Mononuclear cell (primary cell): ENCODE measurements around the gene NT5DC3. TPM values are rescaled to one million over a fixed set of nuclear protein-coding genes. Genes with fewer than 3 reads are reported as not detected.

ENCODE experiments used
- H3K27me3 ChIP-seq: 2 replicates; pipeline ENCODE4 v1.6.0; 2011; ENCODE audit warnings: low read length, control low read depth; ENCODE audit not compliant: insufficient read depth
- H3K4me1 ChIP-seq: 2 replicates; pipeline ENCODE4 v1.5.1; 2011; ENCODE audit warnings: mild to moderate bottlenecking, low read length, control low read depth; ENCODE audit not compliant: insufficient read depth
- H3K4me3 ChIP-seq: 2 replicates; pipeline ENCODE4 v1.5.1; 2011; ENCODE audit warnings: mild to moderate bottlenecking, low read length, moderate library complexity
- H3K9me3 ChIP-seq: 2 replicates; pipeline ENCODE4 v1.5.1; 2011; ENCODE audit warnings: low read depth, mild to moderate bottlenecking, control low read depth, low read length
- total RNA-seq: library from RNA; depleted of rRNA; stranded (reverse); fragments of >200 nt; gene quantifications from one replicate; pipeline ENCODE4 v1.2.3, GENCODE V29; 2012

Gene NT5DC3
- total RNA-seq, 1 donor, result 1.9 TPM

- H3K27me3 ChIP-seq, result no peaks in the 10 kb centered on the region
- no peaks in the 10 kb centered on the region for H3K9me3 ChIP-seq
- no peak overlapping the region for H3K4me3 ChIP-seq
- no peaks in the 10 kb centered on the region for H3K4me1 ChIP-seq
These were observed 92.2 kb downstream of the NT5DC3 start for GRCh38 chr12:103748875-103749274.

- Histone ChIP-seq H3K4me3 (no peak overlapping the region), H3K4me1 (no peaks in the 10 kb centered on the region), H3K9me3 (no peaks in the 10 kb centered on the region), H3K27me3 (no peaks in the 10 kb centered on the region)
These were observed 93.0 kb downstream of the NT5DC3 start for GRCh38 chr12:103748002-103748401.

GRCh38 chr12:103745962-103746361 lies 95.1 kb downstream of the NT5DC3 start:
- Histone ChIP-seq H3K4me3 (no peak overlapping the region), H3K27me3 (no peaks in the 10 kb centered on the region), H3K4me1 (no peaks in the 10 kb centered on the region), H3K9me3 (no peaks in the 10 kb centered on the region)

GRCh38 chr12:103743788-103744187 lies 97.2 kb downstream of the NT5DC3 start:
- no peak overlapping the region for H3K4me3 ChIP-seq
- H3K9me3 ChIP-seq, result no peaks in the 10 kb centered on the region
- no peaks in the 10 kb centered on the region for H3K4me1 ChIP-seq
- H3K27me3 ChIP-seq, result no peaks in the 10 kb centered on the region

- Histone ChIP-seq H3K4me3 (no peak overlapping the region), H3K27me3 (no peaks in the 10 kb centered on the region), H3K9me3 (no peaks in the 10 kb centered on the region), H3K4me1 (no peaks in the 10 kb centered on the region)
These were observed 98.6 kb downstream of the NT5DC3 start for GRCh38 chr12:103742349-103742932.

- Histone ChIP-seq H3K27me3 (no peaks in the 10 kb centered on the region), H3K4me1 (no peaks in the 10 kb centered on the region), H3K9me3 (no peaks in the 10 kb centered on the region), H3K4me3 (no peak overlapping the region)
These were observed 103.2 kb downstream of the NT5DC3 start for GRCh38 chr12:103737881-103738280.

GRCh38 chr12:103736572-103736971 lies 104.5 kb downstream of the NT5DC3 start:
- Histone ChIP-seq H3K4me3 (no peak overlapping the region), H3K4me1 (no peaks in the 10 kb centered on the region), H3K27me3 (no peaks in the 10 kb centered on the region), H3K9me3 (no peaks in the 10 kb centered on the region)

GRCh38 chr12:103735291-103735690 lies 105.7 kb downstream of the NT5DC3 start:
- H3K4me1 ChIP-seq, result no peaks in the 10 kb centered on the region
- no peaks in the 10 kb centered on the region for H3K9me3 ChIP-seq
- H3K4me3 ChIP-seq, result no peak overlapping the region
- H3K27me3 ChIP-seq, result no peaks in the 10 kb centered on the region

GRCh38 chr12:103734863-103735262 lies 106.2 kb downstream of the NT5DC3 start:
- Histone ChIP-seq H3K27me3 (no peaks in the 10 kb centered on the region), H3K9me3 (no peaks in the 10 kb centered on the region), H3K4me3 (no peak overlapping the region), H3K4me1 (no peaks in the 10 kb centered on the region)

GRCh38 chr12:103731539-103731938 lies 109.5 kb downstream of the NT5DC3 start:
- no peak overlapping the region for H3K4me3 ChIP-seq
- H3K4me1 ChIP-seq, result no peaks in the 10 kb centered on the region

GRCh38 chr12:103729499-103729898 lies 111.5 kb downstream of the NT5DC3 start:
- no peak overlapping the region for H3K4me3 ChIP-seq
- no peaks in the 10 kb centered on the region for H3K27me3 ChIP-seq
- no peaks in the 10 kb centered on the region for H3K9me3 ChIP-seq
- H3K4me1 ChIP-seq, result no peaks in the 10 kb centered on the region

More at GRCh38 chr12:103731539-103731938, 109.5 kb downstream of the NT5DC3 start:
- Histone ChIP-seq H3K9me3 (no peaks in the 10 kb centered on the region), H3K27me3 (no peaks in the 10 kb centered on the region)

GRCh38 chr12:103728323-103728722 lies 112.7 kb downstream of the NT5DC3 start:
- H3K27me3 ChIP-seq, result no peaks in the 10 kb centered on the region
- no peaks in the 10 kb centered on the region for H3K9me3 ChIP-seq
- no peaks in the 10 kb centered on the region for H3K4me1 ChIP-seq
- no peak overlapping the region for H3K4me3 ChIP-seq

- no peak overlapping the region for H3K4me3 ChIP-seq
- H3K9me3 ChIP-seq, result no peaks in the 10 kb centered on the region
- H3K4me1 ChIP-seq, result no peaks in the 10 kb centered on the region
- H3K27me3 ChIP-seq, result no peaks in the 10 kb centered on the region
These were observed 113.4 kb downstream of the NT5DC3 start for GRCh38 chr12:103727638-103728037.

GRCh38 chr12:103725398-103725797 lies 115.6 kb downstream of the NT5DC3 start:
- no peaks in the 10 kb centered on the region for H3K4me1 ChIP-seq
- H3K27me3 ChIP-seq, result no peaks in the 10 kb centered on the region
- no peaks in the 10 kb centered on the region for H3K9me3 ChIP-seq
- no peak overlapping the region for H3K4me3 ChIP-seq
